Tibial artery (tissue), 4 donors: ENCODE measurements around the gene TRMT1.

Source experiments
- DNase-seq, 2 donors: peaks; one replicate each; pipeline ENCODE4 v3.0.0-alpha.2; 2019
- H3K27ac ChIP-seq, 2 donors: fragments of 200-600 bp; sonication (generic) in 1 of 2; 1 replicate in 1 of 2; 2 replicates in 1 of 2; pipeline ENCODE4 v1.5.1; 2018 to 2019; ENCODE audit warnings: mild to moderate bottlenecking in 1 of 2
- H3K27me3 ChIP-seq, 2 donors: fragments of 200-600 bp; sonication (generic) in 1 of 2; one replicate each; pipeline versions ENCODE4 v1.5.1 to v1.6.0; 2016 to 2019
- H3K36me3 ChIP-seq, 3 donors: fragments of 200-600 bp; sonication (generic) in 2 of 3; one replicate each; pipeline ENCODE4 v1.5.1; 2016 to 2019; ENCODE audit warnings: mild to moderate bottlenecking in 2 of 3
- H3K4me1 ChIP-seq, 4 donors: fragments of 200-600 bp; sonication (generic) in 2 of 4; 1 replicate in 3 of 4; 2 replicates in 1 of 4; pipeline ENCODE4 v1.5.1; 2016 to 2019
- H3K4me3 ChIP-seq, 2 donors: fragments of 200-600 bp; sonication (generic) in 1 of 2; 1 replicate in 1 of 2; 2 replicates in 1 of 2; pipeline ENCODE4 v1.5.1; 2018 to 2019; ENCODE audit warnings: mild to moderate bottlenecking in 2 of 2
- H3K9me3 ChIP-seq, 3 donors: fragments of 200-600 bp; sonication (generic) in 1 of 3; one replicate each; pipeline ENCODE4 v1.5.1; 2016 to 2019
- CTCF ChIP-seq, 2 experiments: fragments of 200-600 bp in 1 of 2; fragments of 450-650 bp in 1 of 2; IDR thresholded peaks; one replicate each; pipeline ENCODE4 v1.5.1; 2017 to 2019; ENCODE audit warnings: antibody characterized with exemption in 2 of 2, mild to moderate bottlenecking in 1 of 2, moderate library complexity in 1 of 2
- intact Hi-C: fragments of 100-400 bp; cut with DNase I; formaldehyde crosslinking; loops from one replicate; pipeline ENCODE4 v1.15.0; 2023; ENCODE audit warnings: low total_unique reads

The TRMT1 gene

GRCh38 chr19:13095934-13096927 lies 20.3 kb downstream of the TRMT1 start:
- intact Hi-C loops, result no loop called here
- peaks cover under 1 to 67% (median 56%) of the 10 kb centered on the region in 4 donors for H3K4me1 ChIP-seq
- H3K9me3 ChIP-seq, result no peaks in the 10 kb centered on the region
- H3K4me3 ChIP-seq, result peak overlapping the region; percentile 9 to 14
- peaks cover 0 to 25% (median 9%) of the 10 kb centered on the region in 3 donors for H3K36me3 ChIP-seq
- no peak for DNase-seq
- TF ChIP-seq CTCF (IDR thresholded peaks at IDR 0.05), result peak; percentile 13 to 22
- H3K27me3 ChIP-seq, result no peaks in the 10 kb centered on the region
- H3K27ac ChIP-seq, result peak overlapping the region; percentile 87 to 94

GRCh38 chr19:13095393-13095784 lies 21.2 kb downstream of the TRMT1 start:
- Histone ChIP-seq H3K9me3 (no peaks in the 10 kb centered on the region), H3K4me1 (peaks cover 9 to 75% (median 60%) of the 10 kb centered on the region in 4 donors), H3K27ac (peak overlapping the region; percentile 87 to 94), H3K4me3 (peak overlapping the region; percentile 9 to 14), H3K36me3 (peaks cover 0 to 25% (median 9%) of the 10 kb centered on the region in 3 donors), H3K27me3 (no peaks in the 10 kb centered on the region)
- DNase-seq, result no peak
- intact Hi-C loops, result no loop called here
- TF ChIP-seq CTCF (IDR thresholded peaks at IDR 0.05), result no peak

- Histone ChIP-seq H3K9me3 (no peaks in the 10 kb centered on the region), H3K4me1 (peaks cover 11 to 80% (median 65%) of the 10 kb centered on the region in 4 donors), H3K27me3 (no peaks in the 10 kb centered on the region), H3K36me3 (peaks cover 0 to 29% (median 9%) of the 10 kb centered on the region in 3 donors), H3K4me3 (peak overlapping the region; percentile 9 to 14), H3K27ac (peak overlapping the region; percentile 87 to 94)
- intact Hi-C loops, result no loop called here
- no peak for TF ChIP-seq CTCF (IDR thresholded peaks at IDR 0.05)
- DNase-seq, result no peak
Measured at GRCh38 chr19:13094771-13095392, 21.7 kb downstream of the TRMT1 start.

GRCh38 chr19:13094106-13094504 lies 22.4 kb downstream of the TRMT1 start:
- peak overlapping the region; percentile 87 to 94 for H3K27ac ChIP-seq
- intact Hi-C loops, result no loop called here

More at GRCh38 chr19:13094106-13094504, 22.4 kb downstream of the TRMT1 start:
- H3K9me3 ChIP-seq, result no peaks in the 10 kb centered on the region
- peaks cover 11 to 88% (median 72%) of the 10 kb centered on the region in 4 donors for H3K4me1 ChIP-seq
- peaks cover 0 to 36% (median 9%) of the 10 kb centered on the region in 3 donors for H3K36me3 ChIP-seq
- no peaks in the 10 kb centered on the region for H3K27me3 ChIP-seq
- no peak for TF ChIP-seq CTCF (IDR thresholded peaks at IDR 0.05)
- H3K4me3 ChIP-seq, result no peak overlapping the region
- no peak for DNase-seq
